Calu3 (cell line): ENCODE measurements around the gene SLC35D3. TPM values are rescaled to one million over a fixed set of nuclear protein-coding genes. Genes with fewer than 3 reads are reported as not detected.
"Not testable (repeated sequence)": the region's sequence is repeated elsewhere in the genome, so short reads cannot be mapped to it uniquely, and the experiment has no call there.

Source experiments
- BruUV-seq: library from RNA; stranded (reverse); fragments of 400-500 nt; replicated peaks from 2 replicates; lab custom pipeline; 2021; lab: Mats Ljungman, UMichigan
- CTCF ChIA-PET: fragments of 300-600 bp; sonication (Branson Sonifier 250); formaldehyde crosslinking; loops from one replicate; lab custom pipeline; 2022; ENCODE audit warnings: antibody characterized with exemption; lab: Charles Lee
- DNase-seq: peaks from one replicate; pipeline ENCODE4 v3.0.0; 2022
- H3K27ac Mint-ChIP-seq: one replicate; pipeline ENCODE4 v1.8.0; 2022; ENCODE audit warnings: mixed read lengths; ENCODE audit not compliant: unreplicated experiment
- H3K27me3 Mint-ChIP-seq: one replicate; pipeline ENCODE4 v1.8.0; 2022; ENCODE audit warnings: mixed read lengths; ENCODE audit not compliant: unreplicated experiment
- H3K36me3 Mint-ChIP-seq: one replicate; pipeline ENCODE4 v1.8.0; 2022; ENCODE audit warnings: mild to moderate bottlenecking, moderate library complexity, mixed read lengths; ENCODE audit not compliant: insufficient read depth, unreplicated experiment
- H3K4me1 Mint-ChIP-seq: one replicate; pipeline ENCODE4 v1.8.0; 2022; ENCODE audit warnings: mild to moderate bottlenecking, low read depth, mixed read lengths; ENCODE audit not compliant: unreplicated experiment
- H3K4me3 Mint-ChIP-seq: one replicate; pipeline ENCODE4 v1.8.0; 2022; ENCODE audit warnings: mild to moderate bottlenecking, low read depth, moderate library complexity, mixed read lengths; ENCODE audit not compliant: unreplicated experiment
- H3K9me3 Mint-ChIP-seq: one replicate; pipeline ENCODE4 v1.8.0; 2022; ENCODE audit warnings: low read depth, mixed read lengths; ENCODE audit not compliant: unreplicated experiment
- CTCF ChIP-seq: fragments of 200-600 bp; IDR thresholded peaks from one replicate; pipeline ENCODE4 v1.8.0; 2022; ENCODE audit warnings: antibody characterized with exemption; ENCODE audit not compliant: unreplicated experiment
- intact Hi-C: fragments of 100-400 bp; cut with micrococcal nuclease; formaldehyde crosslinking; loops from one replicate; pipeline ENCODE4 v1.10.0; 2022; ENCODE audit not compliant: unreplicated experiment
- total RNA-seq: library from RNA; stranded (reverse); gene quantifications from 2 replicates; pipeline ENCODE4 v1.2.3, GENCODE V29; 2022

Gene SLC35D3
- total RNA-seq, 1 experiment from 2014 or later = not detected

GRCh38 chr6:136901212-136901784 is 20.8 kb upstream of the SLC35D3 start:
- no peak for DNase-seq
- Mint-ChIP-seq H3K9me3 (no peaks in the 10 kb centered on the region), H3K27me3 (no peaks in the 10 kb centered on the region), H3K36me3 (no peaks in the 10 kb centered on the region), H3K4me3 (no peak overlapping the region), H3K27ac (no peak overlapping the region), H3K4me1 (no peaks in the 10 kb centered on the region)
- BruUV-seq = no TSS peak
- CTCF ChIA-PET = no interaction called here
- TF ChIP-seq CTCF = no peak
- intact Hi-C loops = no loop called here

- H3K4me3 Mint-ChIP-seq, H3K27ac Mint-ChIP-seq, H3K4me1 Mint-ChIP-seq, DNase-seq, H3K9me3 Mint-ChIP-seq, BruUV-seq, CTCF ChIA-PET, H3K36me3 Mint-ChIP-seq, H3K27me3 Mint-ChIP-seq, intact Hi-C loops: not testable (repeated sequence)
Observed at GRCh38 chr6:136904477-136904876, 17.6 kb upstream of the SLC35D3 start.

- Mint-ChIP-seq H3K4me1 (no peaks in the 10 kb centered on the region), H3K9me3 (no peaks in the 10 kb centered on the region), H3K4me3 (no peak overlapping the region), H3K27me3 (no peaks in the 10 kb centered on the region), H3K36me3 (no peaks in the 10 kb centered on the region), H3K27ac (no peak overlapping the region)
- DNase-seq = no peak
- no TSS peak for BruUV-seq
- no peak for TF ChIP-seq CTCF
- CTCF ChIA-PET = no interaction called here
- intact Hi-C loops = no loop called here
Observed at GRCh38 chr6:136914947-136915346, 7.2 kb upstream of the SLC35D3 start.

- BruUV-seq = no TSS peak
- no peak for DNase-seq
- H3K9me3 Mint-ChIP-seq = no peaks in the 10 kb centered on the region
- TF ChIP-seq CTCF = no peak
- no peak overlapping the region for H3K4me3 Mint-ChIP-seq
- no peaks in the 10 kb centered on the region for H3K4me1 Mint-ChIP-seq
- H3K27me3 Mint-ChIP-seq = no peaks in the 10 kb centered on the region
- CTCF ChIA-PET = no interaction called here
- peaks cover 17% of the 10 kb centered on the region for H3K36me3 Mint-ChIP-seq
- intact Hi-C loops = no loop called here
- no peak overlapping the region for H3K27ac Mint-ChIP-seq
Observed at GRCh38 chr6:136918706-136919105, 3.4 kb upstream of the SLC35D3 start.

- CTCF ChIA-PET = no interaction called here
- TF ChIP-seq CTCF = no peak
- Mint-ChIP-seq H3K27me3 (no peaks in the 10 kb centered on the region), H3K4me3 (peak overlapping the region; percentile 85), H3K27ac (no peak overlapping the region), H3K4me1 (no peaks in the 10 kb centered on the region), H3K36me3 (peaks cover 17% of the 10 kb centered on the region), H3K9me3 (no peaks in the 10 kb centered on the region)
- intact Hi-C loops = loop anchor here (10.0 kb wide), 1 partner anchor 275 kb away; no protein-coding TSS in a partner anchor
- BruUV-seq = no TSS peak
- no peak for DNase-seq
Observed at GRCh38 chr6:136920216-136920615, 1.9 kb upstream of the SLC35D3 start.
